ENCODE data around the gene MAPKAPK2.

Gene MAPKAPK2

DNA sequence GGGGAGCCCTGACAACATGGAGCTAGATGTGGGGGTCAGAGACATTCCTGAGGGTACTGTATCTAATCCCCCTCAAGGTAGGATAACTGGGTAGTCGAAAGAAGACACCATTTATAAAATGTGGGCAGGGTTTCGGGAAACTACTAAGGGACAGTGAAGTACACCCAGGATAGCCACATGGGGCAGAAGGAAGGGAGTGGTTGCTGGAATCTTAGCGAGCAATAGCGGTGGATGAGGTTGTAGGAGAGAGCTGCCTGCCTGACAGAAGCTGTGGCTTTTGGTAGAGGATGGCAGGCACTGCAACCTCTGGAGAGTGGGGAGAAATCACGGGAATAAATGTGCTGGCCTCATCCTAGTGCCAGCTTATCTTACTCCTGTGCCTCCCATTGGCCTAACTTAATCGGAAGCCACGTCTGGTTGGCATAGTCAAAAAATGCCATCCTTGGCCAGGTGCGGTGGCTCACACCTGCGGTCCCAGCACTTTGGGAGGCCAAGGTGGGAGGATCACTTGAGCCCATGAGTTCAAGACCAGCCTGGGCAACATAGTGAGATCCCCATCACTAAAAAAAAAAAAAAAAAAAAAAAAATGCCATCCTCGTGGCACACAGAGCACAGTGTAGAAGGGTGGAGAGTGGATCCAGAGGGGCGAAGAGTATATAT lies 23.4 kb upstream of the MAPKAPK2 start:
- no peak for DNase-seq

DNA sequence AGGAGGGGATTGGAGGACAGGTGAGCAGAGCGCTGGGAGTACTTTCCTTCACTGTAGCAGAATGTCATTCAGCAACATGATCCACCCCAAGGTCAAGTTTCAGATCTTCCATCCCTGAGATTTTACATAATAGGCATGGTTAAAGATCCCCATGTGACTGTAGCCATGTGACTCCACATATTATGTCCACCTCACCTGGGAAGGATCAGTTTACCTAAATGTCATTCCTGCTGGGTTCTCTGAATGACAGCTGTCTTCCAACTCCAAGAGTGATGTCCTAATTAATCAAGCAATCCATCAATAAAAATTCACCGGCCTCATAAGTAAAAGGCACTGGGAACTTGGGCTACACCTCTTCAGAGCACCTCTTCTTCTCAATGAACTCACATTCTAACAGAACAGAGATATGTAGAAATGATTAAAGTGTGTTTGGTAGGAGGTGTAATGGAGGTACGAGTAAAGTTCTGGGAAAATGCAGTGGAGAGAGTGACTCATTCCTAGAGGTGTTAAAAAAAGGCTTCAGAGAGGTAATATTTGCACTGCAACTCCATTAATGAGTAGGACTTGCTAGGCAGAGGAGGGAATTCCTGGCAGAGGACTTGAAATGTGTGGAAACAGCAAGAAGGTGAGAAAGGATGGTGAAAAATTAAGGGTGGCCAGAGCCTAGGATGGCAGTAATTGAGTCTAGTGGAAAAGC lies 22.2 kb upstream of the MAPKAPK2 start:
- DNase-seq, result no peak

DNA sequence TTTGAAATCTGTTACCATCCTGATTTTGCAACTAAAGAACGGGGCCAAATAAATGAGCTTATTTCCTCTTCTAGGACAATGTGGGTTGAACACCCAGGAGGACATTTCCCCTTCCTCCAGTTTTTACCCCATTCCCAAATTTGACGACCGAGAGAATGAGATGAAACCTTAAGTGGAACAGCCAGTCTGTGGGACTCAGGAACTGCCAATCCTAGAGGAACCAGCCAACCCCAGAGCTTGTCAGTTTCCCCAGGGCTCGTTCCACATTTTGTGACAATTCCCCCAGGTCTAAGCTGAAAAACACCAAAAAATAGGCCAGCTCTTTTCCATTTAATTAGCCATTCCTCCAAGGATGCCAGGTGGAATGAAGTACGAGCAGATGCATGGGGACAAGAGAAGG lies 21.3 kb upstream of the MAPKAPK2 start:
- DNase-seq, result no peak

DNA sequence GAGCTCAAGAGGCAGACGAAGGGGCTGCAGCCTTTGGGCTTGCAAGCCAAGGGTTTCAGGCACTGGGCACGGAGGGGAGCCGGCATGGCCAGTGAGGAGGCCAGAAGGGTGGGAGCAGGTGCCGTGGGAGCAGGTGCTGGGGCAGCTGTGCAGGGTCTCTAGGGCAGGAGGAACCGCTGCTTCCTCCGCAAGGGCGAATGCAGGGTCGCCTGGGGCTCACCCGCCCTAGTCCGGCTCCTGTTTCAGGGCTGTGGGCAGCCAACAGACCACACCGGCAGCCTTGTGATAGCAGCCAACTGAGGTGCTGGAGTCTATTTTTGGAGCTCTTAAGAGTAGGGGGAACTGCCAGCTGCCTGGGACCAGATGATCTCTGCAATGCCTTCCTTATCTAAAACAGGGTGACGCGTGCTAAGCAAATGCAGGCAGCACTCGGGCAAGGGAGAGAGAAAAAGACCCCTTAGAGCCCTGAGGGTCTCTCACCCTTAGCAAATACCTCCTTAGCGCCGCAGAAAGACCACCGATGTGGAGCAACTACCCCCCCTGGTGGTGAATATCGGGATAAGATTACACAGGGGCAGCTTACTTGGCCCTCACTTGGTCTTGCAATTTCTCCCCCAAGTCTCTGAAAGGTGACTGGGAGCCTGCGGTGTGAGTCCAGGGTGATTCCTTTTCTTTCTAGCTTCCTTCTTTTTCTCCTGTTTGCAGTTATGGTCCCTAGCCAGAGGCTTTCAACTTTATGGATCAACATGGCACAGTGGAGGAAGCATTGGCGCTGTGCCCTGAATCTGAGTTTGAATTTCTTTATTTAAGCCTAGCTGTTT lies 20.7 kb upstream of the MAPKAPK2 start:
- DNase-seq, result peak; percentile 31

DNA sequence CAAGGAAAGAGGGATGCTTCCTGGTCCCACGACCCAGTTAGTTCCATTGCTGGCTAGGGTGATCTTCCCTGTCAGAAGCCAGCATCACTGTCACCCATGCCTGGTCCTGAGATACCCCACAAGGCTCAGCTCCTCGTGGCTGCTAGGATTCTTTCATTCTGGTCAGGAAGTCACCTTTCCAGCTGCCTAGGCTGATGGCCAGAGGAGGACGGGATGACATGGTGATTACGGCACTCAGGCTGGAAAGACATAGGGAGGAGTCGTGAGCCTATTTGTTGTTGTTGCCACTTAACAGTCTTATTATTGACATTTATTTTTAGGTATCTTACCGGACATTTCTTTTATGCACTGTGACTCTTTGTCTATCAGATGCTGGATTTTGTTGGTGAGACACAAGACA lies 20.0 kb upstream of the MAPKAPK2 start:
- no peak for DNase-seq

DNA sequence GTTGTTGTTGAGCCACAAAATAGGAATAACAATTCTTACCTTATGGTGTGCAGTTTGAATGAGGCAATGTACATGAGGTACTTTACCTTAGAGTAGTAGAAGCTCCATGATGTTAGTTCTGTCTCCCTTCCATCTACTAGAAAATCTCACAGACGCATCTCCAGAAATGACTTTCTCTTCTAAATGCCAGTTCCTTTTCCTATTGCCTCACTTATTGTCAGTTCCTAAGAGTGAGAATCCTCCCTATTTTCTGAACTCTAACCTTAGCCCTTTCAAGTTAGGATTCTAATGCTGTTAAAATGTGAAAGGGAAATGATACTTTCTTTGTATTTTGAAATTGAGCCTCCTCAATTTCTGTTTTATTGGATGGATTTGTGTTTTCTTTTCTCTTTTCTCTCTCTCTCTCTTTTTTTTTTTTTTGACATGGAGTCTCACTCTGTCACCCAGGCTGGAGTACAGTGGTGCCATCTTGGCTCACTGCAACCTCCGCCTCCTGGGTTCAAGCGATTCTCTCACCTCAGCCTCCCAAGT lies 18.6 kb upstream of the MAPKAPK2 start:
- peak; percentile 27 for DNase-seq

DNA sequence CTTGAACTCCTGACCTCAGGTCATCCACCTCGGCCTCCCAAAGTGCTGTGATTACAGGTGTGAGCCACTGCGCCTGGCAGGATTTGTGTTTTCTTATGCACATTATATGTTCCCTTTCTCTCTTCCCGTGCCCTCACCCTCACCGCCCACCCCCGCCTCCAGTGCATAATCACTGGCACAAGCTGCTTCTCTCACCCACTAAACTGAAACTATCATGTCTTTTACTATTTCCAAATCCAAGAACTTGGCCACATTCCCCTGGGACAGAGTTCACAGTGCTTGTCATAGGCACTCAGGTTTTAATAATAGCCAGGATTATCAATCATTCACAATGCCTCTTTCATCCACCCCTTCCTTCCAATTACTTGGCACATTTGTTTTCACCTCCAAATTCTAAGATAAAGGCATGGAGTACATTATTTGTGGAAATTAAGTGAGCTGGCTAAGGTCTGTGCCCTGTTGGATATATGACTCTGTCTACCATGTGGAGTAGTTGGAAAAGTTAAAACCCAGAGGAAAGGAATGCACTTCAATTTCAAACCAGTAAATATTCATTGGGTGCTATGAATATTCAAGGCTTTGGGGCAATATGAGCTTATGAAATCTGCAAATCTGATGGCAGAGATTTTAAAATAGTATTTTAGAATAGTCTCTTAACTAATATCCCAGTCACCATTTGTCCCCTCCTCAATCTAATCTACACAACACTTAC lies 17.6 kb upstream of the MAPKAPK2 start:
- DNase-seq, result no peak

DNA sequence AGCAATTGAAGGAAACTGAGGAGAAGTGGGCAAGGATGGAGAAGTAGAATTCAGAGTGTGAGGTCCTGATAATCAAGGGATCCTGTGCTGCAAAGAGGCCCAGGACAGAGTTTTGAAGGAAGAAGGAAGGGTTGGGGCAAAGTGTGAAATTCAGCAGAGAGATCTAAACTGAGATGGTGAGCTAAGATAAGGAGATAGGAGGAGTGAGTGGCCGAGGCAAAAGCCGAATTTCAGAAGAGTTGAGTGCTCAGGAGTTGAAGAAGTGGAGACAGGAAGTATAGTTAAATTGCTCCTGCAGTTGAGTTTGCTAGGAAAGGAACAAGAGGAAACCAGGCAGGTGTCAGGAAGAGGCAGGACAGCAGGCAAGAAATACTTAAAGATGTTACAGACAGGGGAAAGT lies 16.4 kb upstream of the MAPKAPK2 start:
- DNase-seq, result no peak

DNA sequence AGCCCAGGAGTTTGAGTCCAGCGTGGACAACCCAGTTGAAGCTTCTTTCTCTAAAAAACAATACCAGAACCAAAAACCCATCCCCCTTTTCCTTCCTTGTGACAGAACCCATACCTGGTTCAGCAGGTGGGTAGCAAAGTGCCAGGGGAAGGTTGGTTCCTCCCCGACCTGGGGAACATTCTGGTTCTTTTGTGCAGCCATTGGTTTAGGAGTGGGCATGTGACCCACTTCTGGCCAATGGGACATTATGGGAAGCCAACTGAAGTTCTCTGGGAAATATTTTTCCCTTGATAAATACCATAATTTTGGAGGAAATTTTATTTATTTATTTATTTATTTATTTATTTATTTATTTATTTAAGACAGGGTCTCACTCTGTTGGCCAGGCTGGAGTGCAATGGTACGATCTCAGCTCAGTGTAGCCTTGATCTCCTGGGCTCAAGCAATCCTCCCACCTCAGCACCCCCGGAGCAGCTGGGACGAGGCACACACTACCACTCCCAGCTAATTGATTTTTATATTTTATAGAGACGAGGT lies 15.8 kb upstream of the MAPKAPK2 start:
- no peak for DNase-seq

DNA sequence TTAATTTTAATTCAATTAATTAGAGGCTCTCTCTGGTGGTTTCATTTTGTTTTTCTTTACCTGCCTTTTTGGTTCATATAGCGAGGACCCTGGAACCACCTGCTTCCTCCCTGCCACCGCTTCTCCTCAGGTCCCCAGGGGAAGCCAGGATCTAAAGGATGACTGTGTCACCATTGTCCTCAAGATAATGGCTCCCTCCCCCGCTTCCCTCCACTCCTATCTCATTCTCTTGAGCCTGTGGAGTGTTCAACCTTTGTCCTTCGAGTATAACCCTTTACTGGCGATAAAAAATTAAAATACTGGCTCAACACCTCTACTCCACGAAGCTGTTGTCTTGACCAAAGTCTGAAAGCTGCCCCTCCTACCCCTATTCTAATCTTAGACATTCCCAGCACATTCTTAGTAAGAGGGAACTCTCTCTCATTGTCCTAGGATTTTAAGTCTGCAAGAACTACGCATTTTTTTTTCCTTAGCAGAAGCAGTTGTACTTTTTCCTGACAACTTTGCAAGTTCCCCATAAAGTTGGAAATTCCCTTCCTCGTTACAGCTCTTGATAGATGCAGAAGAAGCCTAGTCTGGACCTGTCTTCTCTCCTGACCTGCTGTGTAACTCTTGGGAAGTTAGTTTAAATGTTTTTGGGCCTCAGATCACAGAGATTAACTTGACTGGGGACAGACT lies 12.6 kb upstream of the MAPKAPK2 start:
- no peak for DNase-seq

DNA sequence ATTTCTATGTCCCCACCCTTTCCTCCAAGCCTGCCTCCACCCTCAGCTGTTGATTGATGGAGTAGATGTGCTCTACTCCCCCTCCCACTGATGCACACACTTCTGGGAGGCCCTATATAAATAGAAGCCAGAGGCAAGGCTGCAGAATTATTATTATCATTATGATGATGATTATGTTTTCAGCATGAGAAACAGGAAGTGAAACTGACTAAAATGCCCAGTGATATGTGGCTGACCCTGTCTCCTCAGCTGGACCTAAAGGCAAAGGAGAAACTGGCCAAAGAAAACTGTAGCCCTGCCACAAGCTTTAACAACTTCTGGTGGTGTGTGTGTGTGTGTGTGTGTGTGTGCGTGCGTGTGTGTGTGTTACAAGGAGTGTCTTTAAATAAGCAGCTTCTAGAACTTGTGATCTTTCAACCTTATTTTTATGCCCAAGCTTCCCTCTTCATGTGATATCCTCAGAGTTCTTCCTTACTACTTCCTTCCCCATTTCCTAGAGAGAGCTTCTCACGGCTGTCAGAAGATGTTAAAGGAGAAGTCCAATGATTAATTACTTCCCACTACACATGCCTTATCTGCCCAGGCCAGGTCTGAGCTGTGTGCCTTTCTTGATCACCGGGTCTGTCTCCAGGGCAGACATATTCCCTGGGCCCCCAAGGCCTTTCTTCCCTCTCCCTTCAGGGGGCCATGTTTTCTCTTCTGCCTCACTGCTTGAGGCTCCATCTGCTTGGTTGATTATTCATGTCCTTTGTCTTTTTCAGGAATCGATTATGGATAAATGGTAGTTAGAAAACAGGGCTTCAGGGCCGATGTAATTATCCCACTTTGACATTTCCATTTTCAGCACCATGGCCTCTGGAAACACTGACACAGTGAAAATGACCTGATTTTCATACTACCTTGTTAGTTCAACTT lies 11.6 kb upstream of the MAPKAPK2 start:
- DNase-seq, result peak; percentile 85

DNA sequence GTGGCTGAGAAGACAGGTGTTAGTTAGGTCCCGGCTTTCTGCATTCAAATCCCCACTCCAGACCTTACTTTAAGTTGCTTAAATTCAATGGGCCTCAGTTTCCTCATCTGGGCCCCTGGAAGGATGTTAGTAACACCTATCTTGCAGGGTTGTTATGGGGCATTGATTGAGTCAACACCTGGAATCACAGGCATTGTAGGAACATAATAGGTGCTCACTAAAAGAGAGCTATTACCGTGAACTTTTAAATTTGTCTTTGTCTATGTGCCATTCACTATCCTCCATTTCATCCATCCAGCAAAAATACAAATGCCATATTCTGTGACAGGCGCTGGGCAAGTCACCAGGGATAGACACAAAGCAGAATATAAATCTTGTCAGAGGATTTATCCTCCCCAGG lies 10.5 kb upstream of the MAPKAPK2 start:
- no peak for DNase-seq

DNA sequence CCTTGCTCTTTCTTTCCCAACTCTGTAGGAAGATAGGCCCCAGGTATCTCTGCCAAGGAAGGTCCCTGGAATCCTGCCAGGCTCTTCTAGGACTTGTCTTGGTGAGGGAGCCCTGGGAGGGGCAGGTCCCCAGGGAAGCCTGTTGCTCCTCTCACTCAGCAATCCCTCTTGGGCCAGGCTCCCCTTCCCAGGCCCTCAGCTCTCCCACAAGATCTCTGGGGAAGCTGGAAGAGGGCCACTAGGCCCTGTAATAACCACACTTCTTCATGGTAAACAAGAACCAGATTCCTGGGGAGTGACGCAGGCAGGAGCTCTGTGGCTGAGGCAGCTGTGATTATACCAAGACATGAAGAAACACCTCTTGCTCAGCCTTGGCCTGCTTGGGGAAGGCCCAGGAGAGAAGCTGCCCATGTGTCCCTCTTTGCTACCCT lies 9.9 kb upstream of the MAPKAPK2 start:
- no peak for DNase-seq

DNA sequence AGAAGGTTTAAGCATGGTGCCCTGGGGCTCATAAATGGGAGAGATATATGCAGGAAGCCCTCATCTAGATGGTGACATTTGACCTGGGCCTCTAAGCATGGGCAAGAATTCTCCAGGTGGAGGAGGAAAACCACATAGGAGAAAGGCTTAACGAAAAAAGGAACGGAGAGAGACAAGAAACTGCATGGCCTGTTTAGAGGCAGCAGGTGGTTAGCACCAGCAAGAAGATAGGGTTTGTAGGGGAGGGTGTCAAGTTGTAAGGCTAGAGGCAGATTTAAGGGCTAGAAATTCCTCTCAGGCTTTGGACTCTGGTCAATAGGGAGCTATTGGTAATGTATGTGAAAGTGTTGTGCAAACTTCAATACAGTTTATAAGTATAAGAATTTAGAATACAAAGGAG lies 8.2 kb upstream of the MAPKAPK2 start:
- peak; percentile 26 for DNase-seq

DNA sequence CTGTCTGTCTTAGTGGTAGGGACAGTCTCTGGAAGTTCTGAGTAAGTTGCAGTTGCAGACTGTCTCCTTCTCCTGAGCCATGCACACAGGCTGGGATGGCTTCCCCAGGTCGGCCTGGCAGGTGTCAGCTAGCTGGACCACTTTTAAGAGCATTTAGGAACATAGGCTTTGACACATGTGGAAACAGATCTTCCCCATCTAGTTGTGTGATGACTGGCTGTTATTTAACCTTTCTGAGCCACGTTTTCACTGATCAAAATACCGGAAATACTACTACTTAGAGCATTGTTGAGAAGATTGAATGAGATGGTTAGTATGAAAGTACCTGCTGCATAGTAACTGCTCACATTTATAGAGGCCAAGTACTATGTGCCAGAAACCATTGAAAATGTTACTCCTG lies 6.2 kb upstream of the MAPKAPK2 start:
- DNase-seq, result no peak

DNA sequence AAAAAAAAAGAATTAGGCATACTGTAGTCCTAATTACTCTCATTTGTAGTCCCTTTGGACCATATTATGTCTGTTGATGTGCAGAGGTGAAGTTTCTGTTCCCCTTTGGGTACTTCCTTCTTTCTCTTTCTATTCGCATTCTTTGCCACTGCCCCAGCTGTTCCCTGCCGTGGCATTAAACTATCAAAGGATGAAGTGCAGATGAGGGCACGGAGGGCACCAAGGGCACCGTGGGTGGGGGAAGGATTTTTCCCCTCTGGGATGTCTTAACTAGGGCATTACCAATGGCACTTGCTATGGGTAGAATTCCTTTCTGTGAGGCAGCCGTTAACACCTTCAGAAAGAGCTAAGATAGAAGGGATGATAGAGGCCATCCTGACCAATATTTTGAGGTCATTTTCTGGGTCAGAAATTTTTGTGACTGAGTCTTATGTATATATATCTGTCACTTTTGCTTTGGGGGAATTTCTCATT lies 4.9 kb upstream of the MAPKAPK2 start:
- peak; percentile 95 for DNase-seq

DNA sequence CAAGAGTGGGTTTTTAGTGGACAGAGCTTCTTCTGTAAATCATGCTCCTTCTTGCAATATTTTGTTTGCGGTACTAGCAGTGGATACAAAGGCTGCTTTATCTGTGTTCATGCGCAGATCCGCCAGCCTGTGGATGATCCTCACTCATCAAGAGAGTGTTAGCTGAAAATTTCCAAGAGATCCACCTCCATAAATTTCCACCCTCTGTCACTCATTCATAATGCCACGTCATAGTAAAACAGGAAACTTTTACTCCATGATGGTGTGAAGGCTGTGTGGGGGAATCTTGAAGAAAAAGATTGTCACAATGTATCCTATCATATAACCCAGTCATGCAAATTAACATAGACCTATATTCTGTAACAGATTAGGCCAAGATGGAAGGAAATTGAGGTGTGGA lies 4.4 kb upstream of the MAPKAPK2 start:
- peak; percentile 17 for DNase-seq

DNA sequence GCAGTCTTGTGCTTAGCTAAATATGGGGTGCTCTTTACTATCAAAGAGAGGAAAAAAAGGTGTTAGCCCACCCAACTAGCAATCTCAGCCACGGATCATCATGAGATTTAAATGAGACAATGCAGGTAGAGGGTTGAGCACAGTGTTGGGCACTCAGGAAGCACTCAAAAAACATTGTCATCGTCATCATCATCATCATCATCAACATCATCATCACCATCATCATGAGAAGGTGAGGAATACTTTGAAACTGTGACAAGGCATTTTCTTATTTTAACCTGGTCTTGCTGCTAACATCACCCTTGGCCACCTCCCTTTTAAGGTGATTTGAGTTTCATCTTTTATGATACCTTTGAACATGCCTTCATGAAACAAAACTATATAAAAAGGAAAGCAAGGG lies 3.3 kb upstream of the MAPKAPK2 start:
- DNase-seq, result no peak

DNA sequence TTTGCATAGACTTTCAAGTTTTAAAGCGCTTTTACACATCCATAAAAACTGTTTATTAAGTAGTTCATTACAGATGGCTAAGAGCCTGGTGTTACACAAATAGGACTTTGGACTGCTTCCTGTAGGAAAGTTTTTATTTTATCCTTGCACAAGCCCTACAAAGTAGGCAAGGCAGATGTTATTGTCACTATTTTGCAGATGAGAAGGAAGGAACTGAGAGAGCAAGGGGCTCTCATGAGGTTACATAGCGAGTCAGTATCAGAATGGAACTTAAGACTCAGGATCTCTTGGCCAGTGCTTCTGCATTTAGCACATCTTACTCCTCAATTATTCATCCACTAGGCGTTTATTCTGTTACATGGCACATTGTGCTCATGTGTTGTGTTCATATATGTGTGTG lies 2.6 kb upstream of the MAPKAPK2 start:
- DNase-seq, result peak; percentile 68

DNA sequence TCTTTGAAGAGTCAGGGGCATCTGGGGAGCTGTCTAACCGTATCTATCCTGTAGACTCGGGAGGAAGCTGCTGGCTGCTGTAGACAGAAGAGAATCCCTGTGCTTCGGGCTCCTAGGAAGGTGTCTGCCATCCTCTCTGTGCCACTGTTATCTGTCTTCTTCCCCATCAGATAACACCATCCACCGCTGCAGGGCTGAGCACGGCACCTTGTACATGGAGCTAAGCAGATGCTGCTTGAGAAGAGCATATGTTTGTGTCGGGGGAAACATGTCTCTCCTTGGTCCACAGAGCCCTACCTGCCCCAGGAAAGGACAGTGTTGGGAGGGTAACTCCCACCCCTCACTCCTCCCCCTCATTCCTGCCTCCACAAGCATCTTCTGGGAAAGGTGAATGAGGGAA lies 1.4 kb upstream of the MAPKAPK2 start:
- DNase-seq, result no peak

DNA sequence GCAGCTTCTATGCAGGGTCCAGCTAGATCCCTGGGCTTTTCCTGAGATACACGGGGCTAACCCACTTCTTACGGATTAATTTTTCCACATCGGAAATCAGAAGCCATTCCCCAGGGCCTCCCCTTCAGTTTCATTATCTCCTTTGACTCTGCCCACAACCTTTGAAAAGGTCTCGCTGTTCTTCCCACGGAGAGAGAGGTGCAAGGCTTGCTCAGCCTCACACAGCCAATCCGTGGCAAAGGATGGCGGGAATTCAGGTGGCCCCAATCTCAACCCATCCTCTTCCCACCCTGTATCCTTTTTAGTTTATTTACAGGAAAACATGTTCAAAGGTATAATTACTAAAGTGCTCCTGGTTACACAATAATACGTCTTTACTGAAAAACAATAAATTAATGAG lies 702 bp upstream of the MAPKAPK2 start:
- no peak for DNase-seq

Data from MV-4-11 (cell line).